Nephron progenitor cell (in vitro differentiated cells): ENCODE data around the gene SPDYE16.
"Not testable (repeated sequence)": the region's sequence is repeated elsewhere in the genome, so short reads cannot be mapped to it uniquely, and the experiment has no call there.

ENCODE experiments used
- DNase-seq: peaks from one replicate; pipeline ENCODE4 v3.0.0; 2021
- H3K27ac Mint-ChIP-seq: 2 replicates; pipeline ENCODE4 v1.8.0; 2021; ENCODE audit warnings: mild to moderate bottlenecking, moderate library complexity, mixed read lengths
- H3K27me3 Mint-ChIP-seq: 2 replicates; pipeline ENCODE4 v1.8.0; 2021; ENCODE audit warnings: mild to moderate bottlenecking, low read depth, mixed read lengths; ENCODE audit not compliant: poor library complexity
- H3K36me3 Mint-ChIP-seq: 2 replicates; pipeline ENCODE4 v1.8.0; 2021; ENCODE audit warnings: low read depth, mixed read lengths
- H3K4me1 Mint-ChIP-seq: 2 replicates; pipeline ENCODE4 v1.8.0; 2021; ENCODE audit warnings: mixed read lengths
- H3K4me3 Mint-ChIP-seq: 2 replicates; pipeline ENCODE4 v1.8.0; 2021; ENCODE audit warnings: mild to moderate bottlenecking, moderate library complexity, mixed read lengths
- H3K9me3 Mint-ChIP-seq: 2 replicates; pipeline ENCODE4 v1.8.0; 2021; ENCODE audit warnings: mild to moderate bottlenecking, moderate library complexity, mixed read lengths

Gene SPDYE16

DNA sequence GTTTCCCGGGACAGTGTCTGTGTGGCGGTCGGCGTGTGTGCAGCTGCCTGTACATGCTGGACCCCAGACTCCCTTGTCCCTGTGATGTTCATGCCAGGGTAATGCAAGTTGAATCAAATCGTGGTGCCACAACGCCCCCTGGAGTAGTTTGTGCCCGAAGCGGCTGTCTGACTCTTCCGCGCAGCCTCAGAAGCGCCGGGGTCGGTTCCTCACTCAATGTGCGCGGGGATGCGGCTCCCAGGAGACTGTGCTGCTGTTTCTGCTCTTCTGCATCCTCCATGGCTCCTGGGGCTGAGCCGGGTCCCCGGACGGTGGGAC lies 43.2 kb downstream of the SPDYE16 start:
- H3K36me3 Mint-ChIP-seq, H3K27me3 Mint-ChIP-seq, H3K9me3 Mint-ChIP-seq, H3K4me1 Mint-ChIP-seq, H3K4me3 Mint-ChIP-seq, DNase-seq, H3K27ac Mint-ChIP-seq: not testable (repeated sequence)

DNA sequence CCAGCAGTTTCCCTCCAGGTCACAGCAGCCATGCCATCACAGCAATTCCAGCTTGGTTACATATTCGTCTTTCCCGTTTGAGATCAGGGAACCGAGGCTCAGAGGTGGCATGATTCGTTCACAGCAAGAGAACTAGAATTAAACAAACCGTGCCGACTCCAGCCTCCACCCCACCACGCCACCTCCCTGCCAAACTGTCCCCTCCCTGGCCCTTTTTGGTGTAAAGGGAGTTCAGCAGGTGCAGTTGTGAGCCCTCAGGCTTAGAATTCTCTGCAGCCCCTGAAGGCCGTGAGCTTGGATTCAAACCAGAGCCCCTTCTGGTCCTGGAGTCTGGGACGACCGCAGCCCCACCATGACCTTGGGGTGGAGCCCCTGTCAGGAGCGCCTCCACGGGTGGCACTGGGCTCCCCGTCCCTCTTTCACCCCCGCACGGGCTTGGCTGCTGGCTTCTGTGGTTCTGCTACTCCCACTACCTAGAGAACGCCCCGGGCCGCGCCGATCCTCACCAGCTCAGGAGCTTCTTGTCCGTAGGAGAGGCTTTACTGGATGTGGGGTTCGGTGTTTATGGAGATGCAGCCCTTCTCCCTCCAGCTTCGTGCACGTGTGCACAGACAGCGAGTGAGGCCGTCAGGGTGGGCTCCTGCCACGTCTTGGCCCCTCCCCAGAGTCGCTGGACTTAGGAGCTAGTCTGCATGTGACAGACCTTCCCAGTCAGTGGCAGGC lies 43.7 kb downstream of the SPDYE16 start:
- DNase-seq, H3K4me3 Mint-ChIP-seq, H3K4me1 Mint-ChIP-seq, H3K36me3 Mint-ChIP-seq, H3K27ac Mint-ChIP-seq, H3K9me3 Mint-ChIP-seq, H3K27me3 Mint-ChIP-seq: not testable (repeated sequence)

DNA sequence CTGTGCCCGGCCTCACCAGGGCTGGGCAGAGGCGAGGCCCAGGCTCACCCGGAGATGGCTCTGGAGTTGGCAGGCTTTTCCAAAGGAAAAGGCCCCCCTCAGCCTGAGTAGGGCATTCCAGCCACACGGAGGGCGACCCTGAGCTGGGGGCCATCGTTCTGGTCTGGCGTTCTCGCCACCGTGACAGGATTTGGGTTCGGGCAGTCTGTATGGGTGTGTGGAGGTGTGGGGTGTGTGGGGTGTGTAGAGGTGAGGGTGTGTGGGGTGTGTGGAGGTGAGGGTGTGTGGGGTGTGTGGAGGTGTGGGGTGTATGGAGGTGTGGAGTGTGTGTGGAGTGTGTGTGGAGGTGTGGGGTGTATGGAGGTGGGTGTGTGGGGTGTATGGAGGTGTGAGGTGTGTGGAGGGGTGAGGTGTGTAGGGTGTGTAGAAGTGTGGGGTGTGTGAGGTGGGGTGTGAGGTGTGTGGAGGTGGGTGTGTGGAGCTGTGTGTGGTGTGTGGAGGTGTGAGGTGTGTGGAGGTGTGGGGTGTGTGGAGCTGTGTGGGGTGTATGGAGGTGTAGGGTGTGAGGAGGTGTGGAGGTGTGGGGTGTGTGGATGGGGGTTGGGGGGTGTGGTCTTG lies 44.4 kb downstream of the SPDYE16 start:
- not testable (repeated sequence) for H3K27ac Mint-ChIP-seq, H3K36me3 Mint-ChIP-seq, H3K9me3 Mint-ChIP-seq

DNA sequence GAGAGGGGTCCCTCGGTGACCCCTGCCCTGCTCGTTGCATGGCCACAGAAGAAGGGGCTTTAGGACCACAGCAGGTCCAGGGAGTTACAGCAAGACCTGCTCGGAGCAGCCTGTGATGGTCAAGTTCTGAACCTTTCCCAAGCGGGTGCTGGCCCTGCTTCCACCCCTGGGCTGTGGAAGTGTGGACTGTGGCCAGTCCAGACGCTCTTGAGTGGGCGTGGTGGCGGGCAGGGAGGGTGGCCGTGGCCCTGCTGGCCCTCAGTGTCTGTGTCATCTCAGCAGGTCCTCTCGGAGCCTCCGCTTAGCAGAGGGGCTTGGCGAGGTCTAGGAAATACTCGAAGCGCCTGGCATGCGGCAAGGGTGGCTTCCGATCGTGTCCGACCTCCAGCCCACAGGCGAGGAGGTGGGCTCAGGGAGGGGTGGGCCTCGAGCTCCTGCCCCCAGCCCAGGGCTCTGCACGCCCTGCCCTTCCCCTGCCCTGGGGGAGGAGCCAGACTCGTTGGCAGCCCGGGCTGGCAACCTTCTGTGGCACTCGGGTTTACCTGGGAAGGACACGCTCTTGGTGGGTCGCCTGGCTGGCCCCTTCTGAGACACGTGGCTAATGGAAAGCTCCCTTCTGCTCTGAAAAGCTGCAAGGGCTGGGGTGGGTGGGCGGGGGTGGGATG lies 45.0 kb downstream of the SPDYE16 start:
- not testable (repeated sequence) for H3K4me1 Mint-ChIP-seq, H3K9me3 Mint-ChIP-seq, DNase-seq, H3K27ac Mint-ChIP-seq, H3K4me3 Mint-ChIP-seq, H3K36me3 Mint-ChIP-seq, H3K27me3 Mint-ChIP-seq

More for the DNA sequence above, 44.4 kb downstream of the SPDYE16 start:
- not testable (repeated sequence) for DNase-seq, H3K4me3 Mint-ChIP-seq, H3K4me1 Mint-ChIP-seq, H3K27me3 Mint-ChIP-seq

DNA sequence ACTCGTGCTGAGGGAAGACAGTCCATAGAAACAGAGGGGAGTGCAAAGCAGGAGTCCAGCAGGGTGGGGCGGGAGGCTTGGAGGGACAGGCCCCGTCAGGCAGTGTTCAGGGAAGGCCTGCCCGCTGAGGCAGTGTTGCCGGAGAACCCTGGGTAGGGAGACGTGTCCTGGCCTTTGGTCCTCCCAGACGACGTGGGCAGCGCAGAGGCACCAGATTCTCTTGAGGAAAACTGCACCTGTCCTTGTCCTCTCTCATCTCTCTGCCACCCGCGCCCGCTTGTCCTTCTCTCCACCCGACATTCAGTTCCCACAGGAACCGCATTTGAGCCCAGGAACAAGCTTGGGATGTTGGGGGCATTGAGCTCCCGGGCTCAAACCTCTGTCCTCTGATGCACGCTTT lies 47.4 kb downstream of the SPDYE16 start:
- DNase-seq, H3K27me3 Mint-ChIP-seq, H3K4me1 Mint-ChIP-seq, H3K9me3 Mint-ChIP-seq, H3K27ac Mint-ChIP-seq, H3K4me3 Mint-ChIP-seq, H3K36me3 Mint-ChIP-seq: not testable (repeated sequence)

DNA sequence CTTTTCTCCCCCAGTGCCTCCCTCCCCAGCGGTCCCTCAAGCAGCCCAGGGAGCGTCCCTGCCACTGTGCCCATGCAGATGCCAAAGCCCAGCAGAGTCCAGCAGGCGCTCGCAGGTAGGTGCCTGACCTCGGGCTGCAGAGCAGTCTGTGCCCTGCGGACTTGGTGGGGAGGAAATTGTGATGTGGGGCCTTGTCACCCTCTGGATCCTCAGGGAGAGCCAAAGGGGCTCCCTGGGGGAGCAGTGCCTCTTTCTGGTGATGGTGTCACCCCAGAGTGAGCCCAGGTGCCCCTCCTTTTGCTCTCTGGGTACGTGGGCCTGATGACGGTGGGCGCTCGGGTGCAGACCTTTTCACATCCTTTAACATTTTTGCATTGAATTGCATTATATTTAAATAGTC lies 51.0 kb downstream of the SPDYE16 start:
- not testable (repeated sequence) for DNase-seq, H3K9me3 Mint-ChIP-seq

DNA sequence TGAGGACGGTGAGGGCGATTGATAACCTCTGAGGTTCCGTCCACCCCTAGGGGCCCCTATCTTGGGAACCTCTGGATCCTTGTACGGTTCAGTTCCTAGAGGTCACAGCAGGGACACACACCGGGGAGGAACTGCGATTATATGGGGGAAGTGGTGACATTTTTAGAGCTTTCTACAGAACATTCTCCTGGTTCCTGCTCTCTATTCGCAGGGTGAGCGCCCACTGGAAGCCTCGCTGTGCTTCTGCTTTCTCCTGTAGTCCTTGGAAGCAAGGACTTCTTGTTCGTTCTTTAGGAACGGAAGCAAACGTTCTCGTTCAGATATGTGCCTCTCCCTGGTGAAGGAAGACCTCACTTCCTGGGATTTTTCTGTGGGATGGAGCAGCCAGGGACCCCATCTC lies 55.1 kb downstream of the SPDYE16 start:
- not testable (repeated sequence) for H3K27me3 Mint-ChIP-seq, H3K36me3 Mint-ChIP-seq, H3K9me3 Mint-ChIP-seq, H3K27ac Mint-ChIP-seq, DNase-seq, H3K4me1 Mint-ChIP-seq, H3K4me3 Mint-ChIP-seq

More for the DNA sequence above, 51.0 kb downstream of the SPDYE16 start:
- not testable (repeated sequence) for H3K27me3 Mint-ChIP-seq, H3K27ac Mint-ChIP-seq, H3K4me3 Mint-ChIP-seq, H3K36me3 Mint-ChIP-seq, H3K4me1 Mint-ChIP-seq

DNA sequence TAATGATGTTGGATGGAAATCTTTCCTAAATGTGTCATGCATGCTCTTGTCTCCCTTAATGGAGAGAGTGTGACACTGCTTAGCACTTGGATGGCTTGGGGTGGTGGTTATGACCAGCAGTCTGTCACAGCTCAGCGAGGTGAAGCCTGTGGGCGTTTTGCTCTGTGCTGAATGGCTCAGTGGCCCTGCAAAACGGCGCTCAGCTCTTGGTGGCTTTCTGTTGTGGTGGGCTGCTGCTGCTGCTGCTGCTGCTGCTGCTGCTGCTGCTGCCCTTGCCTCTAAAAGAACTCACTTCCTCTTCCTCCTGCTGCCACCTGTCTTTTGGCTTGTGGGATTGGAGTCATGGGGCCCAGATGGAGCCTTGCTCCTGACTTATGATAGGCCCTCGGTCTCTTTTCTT lies 56.5 kb downstream of the SPDYE16 start:
- H3K4me3 Mint-ChIP-seq, H3K36me3 Mint-ChIP-seq, H3K9me3 Mint-ChIP-seq, DNase-seq, H3K27ac Mint-ChIP-seq, H3K4me1 Mint-ChIP-seq, H3K27me3 Mint-ChIP-seq: not testable (repeated sequence)

DNA sequence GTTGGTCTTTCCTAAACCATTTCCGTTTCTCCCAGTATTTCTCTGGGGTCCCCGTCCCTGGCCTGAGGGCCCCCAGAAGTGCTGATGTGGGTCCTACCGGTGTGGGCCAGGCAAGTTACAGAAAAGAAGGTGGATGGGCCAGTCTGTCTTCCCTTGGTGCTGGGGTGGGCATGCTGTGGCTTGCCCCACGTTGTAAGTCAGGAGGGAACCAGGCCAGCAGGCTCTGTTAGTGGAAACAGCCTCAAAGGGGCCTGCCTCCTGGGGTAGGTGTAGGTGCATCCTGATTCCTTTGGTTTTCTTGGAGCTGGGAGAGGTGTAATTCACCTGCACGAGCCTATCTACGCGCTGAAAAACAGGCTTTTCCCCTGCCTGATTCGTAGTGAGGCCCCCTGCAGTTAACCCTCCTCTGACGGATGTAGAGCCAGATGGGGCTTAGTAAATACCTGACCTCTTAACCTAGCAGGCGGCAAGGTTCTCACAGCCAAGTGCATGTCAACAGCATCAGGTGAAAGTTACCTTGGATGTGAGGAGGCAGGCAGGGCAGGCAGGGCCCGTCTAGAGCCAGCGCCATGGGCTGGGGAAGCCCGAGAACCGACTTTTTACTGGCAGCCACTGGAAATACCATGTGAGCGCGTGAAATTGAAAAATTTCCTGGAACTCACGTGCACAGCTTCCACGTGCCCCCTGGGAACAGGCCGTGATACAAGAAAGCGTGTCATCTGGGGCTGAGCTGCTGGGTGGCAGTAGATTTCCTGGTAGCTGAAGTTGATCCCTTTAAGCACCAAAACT lies 57.1 kb downstream of the SPDYE16 start:
- H3K4me1 Mint-ChIP-seq, H3K36me3 Mint-ChIP-seq, H3K27ac Mint-ChIP-seq, DNase-seq, H3K4me3 Mint-ChIP-seq, H3K27me3 Mint-ChIP-seq, H3K9me3 Mint-ChIP-seq: not testable (repeated sequence)

DNA sequence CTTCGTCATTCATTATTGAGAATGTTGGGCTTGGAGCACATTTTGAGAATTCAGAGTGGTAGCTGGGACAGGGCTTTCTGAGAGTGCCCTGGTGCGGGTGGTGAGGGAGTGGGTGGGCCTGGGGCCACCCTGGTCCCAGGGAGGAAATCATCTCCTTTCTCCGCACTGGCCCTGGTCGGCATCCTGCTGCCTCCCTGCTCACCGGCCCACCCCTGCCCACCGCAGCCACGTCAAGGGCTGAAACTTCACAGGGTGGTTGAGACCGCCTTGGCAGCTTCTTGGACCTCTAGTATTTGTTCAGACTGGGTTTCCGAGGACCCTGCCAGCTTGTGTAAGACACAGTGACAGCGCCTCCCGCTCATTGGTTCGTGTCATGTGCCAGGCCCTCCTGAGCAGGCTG lies 58.6 kb downstream of the SPDYE16 start:
- H3K27ac Mint-ChIP-seq, H3K27me3 Mint-ChIP-seq, H3K36me3 Mint-ChIP-seq, H3K9me3 Mint-ChIP-seq, H3K4me1 Mint-ChIP-seq, DNase-seq, H3K4me3 Mint-ChIP-seq: not testable (repeated sequence)

DNA sequence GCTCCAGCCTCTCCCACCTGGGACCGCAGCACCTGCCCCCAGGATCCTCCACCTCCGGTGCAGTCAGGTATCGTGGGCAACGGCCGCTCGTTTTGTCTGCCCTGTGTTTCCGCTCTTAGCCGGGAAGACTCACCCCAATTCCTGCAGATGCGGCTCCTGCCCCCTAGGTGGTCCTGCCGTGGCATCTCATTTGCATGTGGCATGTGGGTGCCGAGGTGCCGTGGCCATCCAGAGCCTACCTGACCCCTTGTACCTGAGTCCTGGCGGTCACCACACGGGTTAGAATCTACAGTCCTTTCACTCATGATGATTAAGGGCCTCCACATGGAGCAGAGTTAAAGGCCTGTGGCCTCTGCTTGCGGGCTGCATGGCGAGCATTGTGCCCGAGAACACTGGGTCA lies 60.0 kb downstream of the SPDYE16 start:
- H3K27ac Mint-ChIP-seq, H3K36me3 Mint-ChIP-seq, H3K4me3 Mint-ChIP-seq, H3K4me1 Mint-ChIP-seq, DNase-seq, H3K9me3 Mint-ChIP-seq, H3K27me3 Mint-ChIP-seq: not testable (repeated sequence)

DNA sequence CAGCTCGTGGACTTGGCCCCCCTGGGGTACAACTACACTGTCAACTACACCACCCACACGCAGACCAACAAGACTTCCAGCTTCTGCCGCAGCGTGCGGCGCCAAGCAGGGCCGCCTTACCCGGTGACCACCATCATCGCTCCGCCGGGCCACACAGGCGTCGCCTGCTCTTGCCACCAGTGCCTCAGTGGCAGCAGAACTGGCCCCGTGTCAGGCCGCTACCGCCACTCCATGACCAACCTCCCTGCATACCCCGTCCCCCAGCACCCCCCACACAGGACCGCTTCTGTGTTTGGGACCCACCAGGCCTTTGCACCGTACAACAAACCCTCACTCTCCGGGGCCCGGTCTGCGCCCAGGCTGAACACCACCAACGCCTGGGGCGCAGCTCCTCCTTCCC lies 60.4 kb downstream of the SPDYE16 start:
- not testable (repeated sequence) for H3K27ac Mint-ChIP-seq, H3K27me3 Mint-ChIP-seq, H3K36me3 Mint-ChIP-seq, DNase-seq, H3K4me1 Mint-ChIP-seq, H3K9me3 Mint-ChIP-seq, H3K4me3 Mint-ChIP-seq
